HG02610 (cell line): ENCODE measurements around the gene TFAP2D.

Experiments
- ATAC-seq: cut with Tn5 transposase; IDR thresholded peaks from one replicate; pipeline ENCODE4 v1.9.1; 2021; ENCODE audit warnings: mild to moderate bottlenecking, moderate library complexity; ENCODE audit not compliant: unreplicated experiment

TFAP2D gene

GRCh38 chr6:50818020-50818419 is 104.7 kb downstream of the TFAP2D start:
- no peak for ATAC-seq

GRCh38 chr6:50818673-50819072 is 105.3 kb downstream of the TFAP2D start, which contains the start of gene TFAP2B:
TFAP2B (plus strand) TSS chr6:50818871; CDS start chr6:50818892, 21 bp downstream.
- ATAC-seq = no peak

- ATAC-seq = no peak
Observed at GRCh38 chr6:50819466-50819903, 106.2 kb downstream of the TFAP2D start.

- peak; percentile 53 for ATAC-seq
Observed at GRCh38 chr6:50819904-50820868, 106.9 kb downstream of the TFAP2D start.

GRCh38 chr6:50820869-50821264 is 107.5 kb downstream of the TFAP2D start:
- no peak for ATAC-seq

GRCh38 chr6:50821441-50822077 is 108.2 kb downstream of the TFAP2D start:
- ATAC-seq = no peak

- ATAC-seq = no peak
Observed at GRCh38 chr6:50822078-50822476, 108.8 kb downstream of the TFAP2D start.
